HepG2 (cell line): ENCODE measurements around the gene EPS8L1. TPM values are rescaled to one million over a fixed set of nuclear protein-coding genes. Genes with fewer than 3 reads are reported as not detected.

ENCODE experiments used
- ASH2L ChIP-seq: fragments of 300-600, 200-600 bp; sonication (generic); IDR thresholded peaks from 2 replicates; pipeline ENCODE4 v1.7.0; 2017; ENCODE audit warnings: low read depth, mild to moderate bottlenecking, moderate library complexity, mixed read lengths, low read length; ENCODE audit not compliant: insufficient read length
- ATF5 ChIP-seq: sonication (generic); formaldehyde crosslinking; IDR thresholded peaks from 2 replicates; pipeline ENCODE4 v1.4.0; 2020; ENCODE audit warnings: mild to moderate bottlenecking, low read depth, missing genetic modification reagents
- BHLHE40 ChIP-seq: IDR thresholded peaks from 2 replicates; pipeline ENCODE4 v1.6.1; 2011; ENCODE audit warnings: low read length, improper control_type of control experiment
- CREM ChIP-seq, 2 experiments: sonication (generic) in 1 of 2; formaldehyde crosslinking in 1 of 2; IDR thresholded peaks; 2 replicates each; pipeline versions ENCODE4 v1.4.0 to v1.6.1; 2016 to 2020; ENCODE audit warnings: antibody characterized with exemption in 1 of 2, mild to moderate bottlenecking in 1 of 2, missing genetic modification reagents in 1 of 2
- EP300 ChIP-seq, 3 experiments: sonication (generic) in 1 of 3; formaldehyde crosslinking in 1 of 3; IDR thresholded peaks; 2 replicates each; pipeline versions ENCODE4 v1.5.1 to v1.6.1; 2011 to 2020; ENCODE audit warnings: low read depth in 2 of 3, low read length in 2 of 3, borderline replicate concordance in 1 of 3, improper control_type of control experiment in 1 of 3, mild to moderate bottlenecking in 1 of 3, missing genetic modification reagents in 1 of 3, moderate library complexity in 1 of 3
- HBP1 ChIP-seq: IDR thresholded peaks from 2 replicates; pipeline ENCODE4 v1.6.1; 2016; ENCODE audit warnings: low read depth, control low read depth
- HOMEZ ChIP-seq: IDR thresholded peaks from 2 replicates; pipeline ENCODE4 v1.6.1; 2016; ENCODE audit warnings: low read depth
- HOXA5 ChIP-seq: sonication (generic); formaldehyde crosslinking; IDR thresholded peaks from 2 replicates; pipeline ENCODE4 v1.4.0; 2020; ENCODE audit warnings: missing genetic modification reagents
- MTA3 ChIP-seq: sonication (generic); formaldehyde crosslinking; IDR thresholded peaks from 2 replicates; pipeline ENCODE4 v1.4.0; 2020; ENCODE audit warnings: missing genetic modification reagents
- POLR2AphosphoS5 ChIP-seq: IDR thresholded peaks from 2 replicates; pipeline ENCODE4 v1.6.1; 2012; ENCODE audit warnings: low read depth, low read length
- RCOR2 ChIP-seq: IDR thresholded peaks from 2 replicates; pipeline ENCODE4 v1.6.1; 2016; ENCODE audit warnings: missing biosample characterization, missing genetic modification reagents
- RFX1 ChIP-seq: fragments of 450-650 bp; IDR thresholded peaks from 2 replicates; pipeline ENCODE4 v1.6.1; 2017
- SALL2 ChIP-seq: sonication (generic); formaldehyde crosslinking; IDR thresholded peaks from 2 replicates; pipeline ENCODE4 v1.8.1; 2023; ENCODE audit warnings: mild to moderate bottlenecking, missing genetic modification reagents, inconsistent platforms
- TRIM24 ChIP-seq: sonication (generic); formaldehyde crosslinking; IDR thresholded peaks from 2 replicates; pipeline ENCODE4 v1.8.0; 2022; ENCODE audit warnings: mild to moderate bottlenecking, missing genetic modification reagents
- ZBTB7A ChIP-seq: sonication (generic); formaldehyde crosslinking; IDR thresholded peaks from 2 replicates; pipeline ENCODE4 v1.8.0; 2022; ENCODE audit warnings: mild to moderate bottlenecking, missing genetic modification reagents
- ZNF33B ChIP-seq: sonication (generic); formaldehyde crosslinking; IDR thresholded peaks from 2 replicates; pipeline ENCODE4 v1.5.1; 2020; ENCODE audit warnings: mild to moderate bottlenecking, missing genetic modification reagents
- ZNF580 ChIP-seq: IDR thresholded peaks from 2 replicates; pipeline ENCODE4 v1.6.1; 2016; ENCODE audit warnings: low read depth, borderline replicate concordance
- ZNF597 ChIP-seq: sonication (generic); formaldehyde crosslinking; IDR thresholded peaks from 2 replicates; pipeline ENCODE4 v1.5.0; 2020; ENCODE audit warnings: missing genetic modification reagents
- ZNF615 ChIP-seq: sonication (generic); formaldehyde crosslinking; IDR thresholded peaks from 2 replicates; pipeline ENCODE4 v1.5.0; 2020; ENCODE audit warnings: mild to moderate bottlenecking, missing genetic modification reagents, borderline replicate concordance
- ZNF704 ChIP-seq: sonication (generic); formaldehyde crosslinking; IDR thresholded peaks from 2 replicates; pipeline ENCODE4 v1.8.1; 2023; ENCODE audit warnings: mild to moderate bottlenecking, inconsistent platforms, moderate library complexity, missing genetic modification reagents, borderline replicate concordance
- ZNF746 ChIP-seq: sonication (generic); formaldehyde crosslinking; IDR thresholded peaks from 2 replicates; pipeline ENCODE4 v1.8.0; 2022; ENCODE audit warnings: mild to moderate bottlenecking, missing genetic modification reagents
- ZZZ3 ChIP-seq: sonication (generic); formaldehyde crosslinking; IDR thresholded peaks from 2 replicates; pipeline ENCODE4 v1.4.0; 2020; ENCODE audit warnings: missing genetic modification reagents, mild to moderate bottlenecking, borderline replicate concordance
- polyA plus RNA-seq, 8 experiments: library from polyadenylated mRNA; depleted of rRNA in 3 of 8; stranded (reverse) in 7 of 8; unstranded in 1 of 8; fragments of >200 nt; fragmentation: Illumina TruSeq in 4 of 8; extraction: Trizol in 4 of 8; gene quantifications; 2 replicates each; pipeline versions ENCODE4 v1.2.1 to v1.2.3, GENCODE V29; 2011 to 2016; ENCODE audit warnings: low read depth in 4 of 8, missing spikeins in 1 of 8, mixed read lengths in 1 of 8; ENCODE audit not compliant: insufficient read depth in 1 of 8
- total RNA-seq, 5 experiments: library from RNA; depleted of rRNA; stranded (reverse); fragments of >200 nt; fragmentation: Illumina TruSeq; extraction: Trizol; gene quantifications; 2 replicates each; pipeline ENCODE4 v1.2.3, GENCODE V29; 2016; ENCODE audit warnings: low read depth in 1 of 5

The EPS8L1 gene
- total and polyA plus RNA-seq, 2 of the 13 experiments (the other 11 are each of a cell fraction or from before 2014, with no cell fraction given), result 3.0 to 6.3 TPM

GRCh38 chr19:55062735-55063491, 12.8 kb upstream of the EPS8L1 start, which contains the start of gene RDH13 (continued):
- no peak for TF ChIP-seq HBP1
- no peak for TF ChIP-seq ZBTB7A (CRISPR knock-in tag)
- TF ChIP-seq ZNF746, result no peak
- no peak for TF ChIP-seq ZNF615
- no peak for TF ChIP-seq MTA3 (CRISPR knock-in tag)
- TF ChIP-seq BHLHE40, result no peak
- no peak for TF ChIP-seq TRIM24 (CRISPR knock-in tag)
- TF ChIP-seq HOMEZ, result peak; percentile 81; the same call in 1 of the 2 replicates
- peak; percentile 32 for TF ChIP-seq ASH2L
- TF ChIP-seq ZNF704 (CRISPR knock-in tag), result no peak
- 0 out of 2 replicates have a peak, but pooled peaks have one; percentile 44 for TF ChIP-seq ZNF580 (CRISPR knock-in tag)
- no peak for TF ChIP-seq ZZZ3 (CRISPR knock-in tag)
- peak; percentile 80 for TF ChIP-seq CREM (IDR thresholded peaks at IDR 0.05)
- TF ChIP-seq CREM (CRISPR knock-in tag; IDR thresholded peaks at IDR 0.05), result no peak
- TF ChIP-seq POLR2AphosphoS5, result peak; percentile 60
- no peak for TF ChIP-seq SALL2
- no peak for TF ChIP-seq RCOR2
- TF ChIP-seq HOXA5 (CRISPR knock-in tag), result no peak
- TF ChIP-seq EP300 (IDR thresholded peaks at IDR 0.05; ENCODE audit: low read depth in 2 of 2, low read length in 2 of 2), result no peak
- no peak for TF ChIP-seq EP300 (CRISPR knock-in tag; IDR thresholded peaks at IDR 0.05; ENCODE audit: borderline replicate concordance)
- no peak for TF ChIP-seq ZNF33B (CRISPR knock-in tag)
- no peak for TF ChIP-seq ZNF597 (CRISPR knock-in tag)
- no peak for TF ChIP-seq RFX1
- TF ChIP-seq ATF5 (CRISPR knock-in tag), result no peak
